OCI-LY7 (cell line): Measurements from ENCODE around the gene KLK12.
"Not testable (repeated sequence)": the region's sequence is repeated elsewhere in the genome, so short reads cannot be mapped to it uniquely, and the experiment has no call there.

Experiments
- CTCF ChIP-seq: fragments of 200-600 bp; sonication (generic); conservative IDR thresholded peaks from 2 replicates; pipeline ENCODE4 v1.5.1; 2014; ENCODE audit warnings: mild to moderate bottlenecking, antibody characterized with exemption, low read length, moderate library complexity, mixed read lengths
- EZH2phosphoT487 ChIP-seq: fragments of 200-600 bp; sonication (generic); IDR thresholded peaks from 2 replicates; pipeline ENCODE4 v1.6.1; 2018; ENCODE audit warnings: low read depth, borderline replicate concordance, mild to moderate bottlenecking, mixed run types, antibody characterized with exemption, low read length, moderate library complexity, mixed read lengths

GRCh38 chr19:50984416-50984815, 50.4 kb downstream of the KLK12 start:
- not testable (repeated sequence) for TF ChIP-seq CTCF, EZH2phosphoT487
